ENCODE data around the gene SCN1B. TPM values are rescaled to one million over a fixed set of nuclear protein-coding genes. Genes with fewer than 3 reads are reported as not detected.

SCN1B gene
- total and polyA plus RNA-seq, 3 experiments from 2014 or later, result 1.1 to 1.9 (median 1.3) TPM

DNA sequence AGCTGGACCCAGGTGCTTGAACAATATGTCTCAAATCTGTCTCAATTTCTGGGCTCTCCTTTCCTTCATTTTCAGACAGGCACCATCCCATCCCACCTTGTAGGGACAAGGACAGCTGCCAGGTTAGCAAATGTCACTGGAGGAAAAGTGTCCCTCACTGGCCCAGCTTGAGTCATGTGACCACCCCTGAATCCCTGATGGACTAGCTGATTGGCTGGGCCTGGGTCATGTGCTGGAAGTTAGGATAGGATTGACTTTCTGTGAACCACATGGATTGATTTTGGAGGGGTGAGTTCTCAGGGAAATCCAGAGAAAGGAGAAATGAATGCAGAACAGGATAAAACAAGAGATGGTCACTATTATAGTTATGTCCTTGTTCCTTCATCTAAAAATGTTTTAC lies 57.1 kb downstream of the SCN1B start:
- ChIA-PET CTCF (interaction anchor here (0.7 to 2.5 kb wide), 4 partner anchors 18 to 115 kb away, joined by 3 to 13 read pairs (median 6); no protein-coding TSS in a partner anchor), POLR2A (interaction anchor here (1.2 kb wide), 1 partner anchor 57 kb away, joined by 4 read pairs; the partner anchor contains the start of gene SCN1B)
- H3K4me3 Mint-ChIP-seq, result peak overlapping the region in 1 of 7 donors; percentile 28
- Histone ChIP-seq H3K36me3 (ENCODE audit: insufficient read depth, low read length) (no peaks in the 10 kb centered on the region), H3K27ac (ENCODE audit: low read depth, low read length) (no peak overlapping the region), H3K27me3 (ENCODE audit: insufficient read depth, low read length, poor library complexity, severe bottlenecking) (no peaks in the 10 kb centered on the region), H3K4me1 (ENCODE audit: insufficient read depth, low read length) (peaks cover 22% of the 10 kb centered on the region), H3K4me3 (ENCODE audit: low read length) (no peak overlapping the region), H3K9me3 (ENCODE audit: low read length) (no peaks in the 10 kb centered on the region)
- H3K9me3 Mint-ChIP-seq, result no peaks in the 10 kb centered on the region
- H3K36me3 Mint-ChIP-seq, result no peaks in the 10 kb centered on the region
- H3K27me3 Mint-ChIP-seq, result peaks cover 9 to 10% of the 10 kb centered on the region in 2 donors
- peaks cover 17 to 26% (median 22%) of the 10 kb centered on the region in 3 donors for H3K4me1 Mint-ChIP-seq
- H3K27ac Mint-ChIP-seq, result peak overlapping the region in 3 of 8 donors; percentile 36 to 65 (median 46)
- DNase-seq, result no peak

DNA sequence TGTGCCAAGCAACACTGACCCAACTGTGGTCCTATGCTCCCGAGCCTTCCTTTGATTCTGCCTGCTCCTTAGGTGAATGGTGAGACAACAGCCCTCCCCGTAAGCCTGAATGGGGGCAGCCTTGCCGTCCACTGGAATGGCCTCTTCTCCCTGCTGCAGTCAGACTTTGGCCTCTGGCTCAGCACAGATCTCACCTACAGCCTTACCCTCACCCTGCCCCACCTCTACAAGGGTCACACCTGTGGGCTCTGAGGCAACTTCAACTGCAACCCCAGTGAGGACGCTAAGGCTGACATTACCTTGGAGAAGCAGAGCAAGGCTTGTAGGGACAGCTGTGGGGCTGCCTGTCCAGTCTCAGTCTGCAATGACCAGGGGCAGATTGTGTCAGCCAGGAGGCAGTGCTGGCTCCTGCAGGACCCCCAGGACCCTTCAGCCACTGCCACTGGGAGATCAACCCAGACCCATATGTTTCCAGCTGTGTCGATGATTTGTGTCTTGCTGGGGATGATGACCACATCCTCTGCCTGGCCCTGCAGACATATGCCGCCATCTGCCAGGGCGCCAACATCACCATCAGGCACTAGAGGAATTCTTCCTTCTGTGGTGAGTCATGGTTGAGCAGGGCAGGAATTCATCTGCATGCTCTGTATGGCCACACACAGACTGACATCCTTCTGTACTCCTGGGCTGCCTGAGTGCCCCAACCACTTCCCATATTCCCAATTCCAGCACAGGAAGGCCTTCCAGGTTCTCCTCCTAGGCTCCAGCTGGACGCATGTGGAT lies 58.1 kb downstream of the SCN1B start:
- H3K9me3 ChIP-seq (ENCODE audit: low read length), result no peaks in the 10 kb centered on the region
- H3K4me3 ChIP-seq (ENCODE audit: low read length), result no peak overlapping the region
- Mint-ChIP-seq H3K36me3 (no peaks in the 10 kb centered on the region), H3K27ac (no peak overlapping the region), H3K9me3 (no peaks in the 10 kb centered on the region), H3K4me1 (peaks cover 17 to 26% (median 22%) of the 10 kb centered on the region in 3 donors), H3K27me3 (peaks cover 9 to 12% of the 10 kb centered on the region in 2 donors), H3K4me3 (no peak overlapping the region)
- POLR2A ChIA-PET, result no interaction called here
- peaks cover 22% of the 10 kb centered on the region for H3K4me1 ChIP-seq (ENCODE audit: insufficient read depth, low read length)
- no peaks in the 10 kb centered on the region for H3K27me3 ChIP-seq (ENCODE audit: insufficient read depth, low read length, poor library complexity, severe bottlenecking)
- no peak overlapping the region for H3K27ac ChIP-seq (ENCODE audit: low read depth, low read length)
- no peaks in the 10 kb centered on the region for H3K36me3 ChIP-seq (ENCODE audit: insufficient read depth, low read length)
- DNase-seq, result no peak
- CTCF ChIA-PET, result no interaction called here

GRCh38 chr19:35089554-35089953 lies 59.3 kb downstream of the SCN1B start:
- Histone ChIP-seq H3K27me3 (ENCODE audit: insufficient read depth, low read length, poor library complexity, severe bottlenecking) (no peaks in the 10 kb centered on the region), H3K27ac (ENCODE audit: low read depth, low read length) (no peak overlapping the region), H3K9me3 (ENCODE audit: low read length) (no peaks in the 10 kb centered on the region), H3K4me1 (ENCODE audit: insufficient read depth, low read length) (peaks cover 22% of the 10 kb centered on the region), H3K36me3 (ENCODE audit: insufficient read depth, low read length) (no peaks in the 10 kb centered on the region), H3K4me3 (ENCODE audit: low read length) (no peak overlapping the region)
- no peak overlapping the region for H3K27ac Mint-ChIP-seq
- peaks cover 9 to 12% of the 10 kb centered on the region in 2 donors for H3K27me3 Mint-ChIP-seq
- POLR2A ChIA-PET, result no interaction called here
- H3K36me3 Mint-ChIP-seq, result no peaks in the 10 kb centered on the region
- CTCF ChIA-PET, result interaction anchor here (1.1 to 2.3 kb wide), 3 partner anchors 11 to 47 kb away, joined by 4 to 10 read pairs (median 5); no protein-coding TSS in a partner anchor
- peak overlapping the region in 1 of 7 donors; percentile 51 for H3K4me3 Mint-ChIP-seq
- peaks cover 17 to 23% (median 22%) of the 10 kb centered on the region in 3 donors for H3K4me1 Mint-ChIP-seq
- H3K9me3 Mint-ChIP-seq, result no peaks in the 10 kb centered on the region
- DNase-seq, result no peak

Other genes starting within 250 kb of the SCN1B start
- gene ZNF30, start 103.6 kb upstream of the SCN1B start, total RNA-seq, result 1 to 10 TPM; 6.4 to 7.4 TPM
- gene ZNF30, start 103.6 kb upstream of the SCN1B start, polyA plus RNA-seq, result 6.9 TPM
- 1 to 10 TPM; 7.4 to 7.5 TPM for gene ZNF792, start 66.2 kb upstream of the SCN1B start, total RNA-seq
- gene ZNF792, start 66.2 kb upstream of the SCN1B start, polyA plus RNA-seq, result 15.4 TPM
- gene GRAMD1A, start 30.1 kb upstream of the SCN1B start, total RNA-seq, result 100 to 1,000 TPM; 205 to 218 TPM
- 51.4 TPM for gene GRAMD1A, start 30.1 kb upstream of the SCN1B start, polyA plus RNA-seq
- not detected for gene HPN, start 11.3 kb downstream of the SCN1B start, total RNA-seq
- 0.53 TPM for gene HPN, start 11.3 kb downstream of the SCN1B start, polyA plus RNA-seq
- gene FXYD3, start 85.4 kb downstream of the SCN1B start, total RNA-seq, result not detected
- not detected for gene FXYD3, start 85.4 kb downstream of the SCN1B start, polyA plus RNA-seq
- gene LGI4, start 104.6 kb downstream of the SCN1B start, total RNA-seq, result under 1 TPM in 1 of 2 experiments, not detected in 1; 0.18 TPM
- gene LGI4, start 104.6 kb downstream of the SCN1B start, polyA plus RNA-seq, result not detected
- gene FXYD1, start 108.4 kb downstream of the SCN1B start, total RNA-seq, result not detected
- 0.79 TPM for gene FXYD1, start 108.4 kb downstream of the SCN1B start, polyA plus RNA-seq
- gene FXYD7, start 112.8 kb downstream of the SCN1B start, total RNA-seq, result 1 to 10 TPM in 1 of 2 experiments, under 1 TPM in 1; 0.60 to 1.0 TPM
- gene FXYD7, start 112.8 kb downstream of the SCN1B start, polyA plus RNA-seq, result 12.9 TPM
- 100 to 1,000 TPM; 295 TPM for gene FXYD5, start 124.3 kb downstream of the SCN1B start, total RNA-seq
- gene FXYD5, start 124.3 kb downstream of the SCN1B start, polyA plus RNA-seq, result 560 TPM
- gene FAM187B, start 198.3 kb downstream of the SCN1B start, total RNA-seq, result not detected
- gene FAM187B, start 198.3 kb downstream of the SCN1B start, polyA plus RNA-seq, result not detected
- gene LSR, start 218.5 kb downstream of the SCN1B start, total RNA-seq, result 10 to 100 TPM; 23.5 to 27.5 TPM
- 77.8 TPM for gene LSR, start 218.5 kb downstream of the SCN1B start, polyA plus RNA-seq
- 100 to 1,000 TPM; 125 to 132 TPM for gene USF2, start 238.5 kb downstream of the SCN1B start, total RNA-seq
- gene USF2, start 238.5 kb downstream of the SCN1B start, polyA plus RNA-seq, result 9.2 TPM